ENCODE data around the gene MAD2L1BP.

MAD2L1BP gene

GRCh38 chr6:43683708-43684455 is 48.2 kb downstream of the MAD2L1BP start:
- TF ChIP-seq CTCF (IDR thresholded peaks at IDR 0.05; ENCODE audit: low read depth, low read length, missing control alignments): no peak
- DNase-seq (ENCODE audit: extremely low read depth, low read depth): no peak
- H3K4me3 ChIP-seq (replicated peaks; ENCODE audit: low read depth, low read length): no peak overlapping the region

- no peak for TF ChIP-seq CTCF (IDR thresholded peaks at IDR 0.05; ENCODE audit: low read depth, low read length, missing control alignments)
- no peak for DNase-seq (ENCODE audit: extremely low read depth, low read depth)
- H3K4me3 ChIP-seq (replicated peaks; ENCODE audit: low read depth, low read length): peak overlapping the region; percentile 99
These were observed 51.4 kb downstream of the MAD2L1BP start for GRCh38 chr6:43687079-43687436.

GRCh38 chr6:43687437-43688347 is 52.1 kb downstream of the MAD2L1BP start, which contains the start of gene MRPS18A:
TSS of gene MRPS18A (minus strand) at chr6:43687791. CDS start at chr6:43687779, 12 bp downstream.
- DNase-seq (ENCODE audit: extremely low read depth, low read depth): peak; percentile 51

GRCh38 chr6:43689421-43689820 is 53.8 kb downstream of the MAD2L1BP start:
- no peak overlapping the region for H3K4me3 ChIP-seq (replicated peaks; ENCODE audit: low read depth, low read length)
- DNase-seq (ENCODE audit: extremely low read depth, low read depth): no peak
- TF ChIP-seq CTCF (IDR thresholded peaks at IDR 0.05; ENCODE audit: low read depth, low read length, missing control alignments): no peak

More at GRCh38 chr6:43687437-43688347, 52.1 kb downstream of the MAD2L1BP start, which contains the start of gene MRPS18A:
- TF ChIP-seq CTCF (IDR thresholded peaks at IDR 0.05; ENCODE audit: low read depth, low read length, missing control alignments): no peak
- peak within 1 kb of the TSS; percentile 99 for H3K4me3 ChIP-seq (replicated peaks; ENCODE audit: low read depth, low read length)
